IPS-11a (cell line): ENCODE measurements around the gene INTS2.
A peak's percentile ranks its signal among the peaks of the same experiment; 100 is the strongest.
"Not testable (repeated sequence)": the region's sequence is repeated elsewhere in the genome, so short reads cannot be mapped to it uniquely, and the experiment has no call there.

Source experiments
- H3K4me3 ChIP-seq: one replicate; pipeline ENCODE4 v1.5.1; 2013; ENCODE audit warnings: low read depth, low read length, control low read depth

INTS2 gene

GRCh38 chr17:61894310-61894709 is 33.5 kb downstream of the INTS2 start:
- not testable (repeated sequence) for H3K4me3 ChIP-seq

- H3K4me3 ChIP-seq = not testable (repeated sequence)
Measured at GRCh38 chr17:61887733-61888132, 40.0 kb downstream of the INTS2 start.

- H3K4me3 ChIP-seq = not testable (repeated sequence)
Measured at GRCh38 chr17:61885865-61886264, 41.9 kb downstream of the INTS2 start.

GRCh38 chr17:61884864-61885263 is 42.9 kb downstream of the INTS2 start:
- H3K4me3 ChIP-seq = no peak overlapping the region

- no peak overlapping the region for H3K4me3 ChIP-seq
Measured at GRCh38 chr17:61880589-61881102, 47.1 kb downstream of the INTS2 start.

- no peak overlapping the region for H3K4me3 ChIP-seq
Measured at GRCh38 chr17:61878984-61879612, 48.7 kb downstream of the INTS2 start.

GRCh38 chr17:61878520-61878919 is 49.3 kb downstream of the INTS2 start:
- no peak overlapping the region for H3K4me3 ChIP-seq

GRCh38 chr17:61877837-61878236 is 49.9 kb downstream of the INTS2 start:
- H3K4me3 ChIP-seq = no peak overlapping the region

- H3K4me3 ChIP-seq = no peak overlapping the region
Measured at GRCh38 chr17:61875804-61876203, 52.0 kb downstream of the INTS2 start.

- H3K4me3 ChIP-seq = no peak overlapping the region
Measured at GRCh38 chr17:61875285-61875684, 52.5 kb downstream of the INTS2 start.

GRCh38 chr17:61874075-61874474 is 53.7 kb downstream of the INTS2 start:
- H3K4me3 ChIP-seq = no peak overlapping the region

- H3K4me3 ChIP-seq = no peak overlapping the region
Measured at GRCh38 chr17:61872099-61872498, 55.7 kb downstream of the INTS2 start.

GRCh38 chr17:61869138-61869537 is 58.6 kb downstream of the INTS2 start:
- no peak overlapping the region for H3K4me3 ChIP-seq

GRCh38 chr17:61868074-61868473 is 59.7 kb downstream of the INTS2 start:
- H3K4me3 ChIP-seq = no peak overlapping the region

GRCh38 chr17:61867033-61867432 is 60.7 kb downstream of the INTS2 start:
- no peak overlapping the region for H3K4me3 ChIP-seq

GRCh38 chr17:61863801-61864126 is 64.0 kb downstream of the INTS2 start:
- peak overlapping the region; percentile 89 for H3K4me3 ChIP-seq

- peak within 1 kb of the TSS; percentile 89 for H3K4me3 ChIP-seq
Measured at GRCh38 chr17:61862975-61863800, 64.6 kb downstream of the INTS2 start, which contains the start of gene BRIP1. Gene BRIP1, minus strand, starts transcription at chr17:61863528. Its CDS starts 1,989 bp downstream, at chr17:61861539.

- H3K4me3 ChIP-seq = peak overlapping the region; percentile 89
Measured at GRCh38 chr17:61862105-61862574, 65.6 kb downstream of the INTS2 start.

GRCh38 chr17:61860397-61860796 is 67.4 kb downstream of the INTS2 start:
- not testable (repeated sequence) for H3K4me3 ChIP-seq

GRCh38 chr17:61856035-61856434 is 71.7 kb downstream of the INTS2 start:
- no peak overlapping the region for H3K4me3 ChIP-seq

GRCh38 chr17:61852857-61853256 is 74.9 kb downstream of the INTS2 start:
- no peak overlapping the region for H3K4me3 ChIP-seq

GRCh38 chr17:61849674-61850073 is 78.1 kb downstream of the INTS2 start:
- H3K4me3 ChIP-seq = no peak overlapping the region
